Gastrocnemius medialis (tissue), 4 donors: ENCODE results near the gene BCORL1.

Experiments
- CTCF ChIP-seq, 5 experiments: fragments of 450-650 bp in 3 of 5; fragments of 200-600 bp in 2 of 5; sonication (generic) in 2 of 5; IDR thresholded peaks in 4 of 5; conservative IDR thresholded peaks in 1 of 5; 1 replicate in 4 of 5; 2 replicates in 1 of 5; pipeline ENCODE4 v1.5.1; 2016 to 2019; ENCODE audit warnings: antibody characterized with exemption in 5 of 5, mild to moderate bottlenecking in 3 of 5, moderate library complexity in 3 of 5
- POLR2A ChIP-seq, 2 donors: fragments of 450-650 bp; IDR thresholded peaks; one replicate each; pipeline ENCODE4 v1.6.1; 2017; ENCODE audit warnings: antibody characterized with exemption in 2 of 2, mild to moderate bottlenecking in 2 of 2, moderate library complexity in 2 of 2

GRCh38 chrX:130009658-130010223, 27.3 kb downstream of the BCORL1 start:
- TF ChIP-seq POLR2A (IDR thresholded peaks at IDR 0.05) = no peak
- TF ChIP-seq CTCF (IDR thresholded peaks at IDR 0.05 in 4 of 5, conservative IDR thresholded peaks at IDR 0.05 in 1 of 5) = no peak
